ENCODE results near the gene UMAD1.

The UMAD1 gene

GRCh38 chr7:7897509-7897908, 257.0 kb downstream of the UMAD1 start:
- no peak for DNase-seq

DNA sequence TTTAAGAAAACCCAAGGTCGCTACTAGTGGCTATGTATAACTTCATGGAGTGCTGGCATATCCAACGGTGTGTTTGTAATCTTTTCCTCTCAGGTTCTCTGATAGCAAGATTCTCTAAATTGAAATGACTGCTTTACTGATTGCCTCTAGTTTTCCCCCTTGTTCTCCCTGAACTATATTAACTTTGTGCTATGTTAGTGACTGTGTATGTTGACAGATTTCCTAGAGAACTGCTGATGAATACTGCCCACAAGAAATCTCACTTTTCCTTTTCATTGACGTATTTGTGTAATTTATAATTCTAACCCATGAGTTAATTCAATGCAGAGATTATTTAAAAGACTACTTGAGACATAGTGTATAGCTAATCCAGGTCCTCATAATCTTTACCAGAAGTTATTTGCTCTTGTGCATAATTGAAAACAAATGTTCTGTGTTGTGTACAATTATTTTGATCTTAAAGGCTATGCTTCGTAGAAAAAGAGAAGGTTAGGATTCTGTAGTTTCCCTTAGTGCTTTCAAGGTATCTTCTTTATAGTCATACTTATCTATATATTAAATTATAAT, 257.5 kb downstream of the UMAD1 start:
- DNase-seq = no peak

- no peak for DNase-seq
These were observed 262.3 kb downstream of the UMAD1 start for GRCh38 chr7:7902845-7903244.

- DNase-seq = no peak
These were observed 266.8 kb downstream of the UMAD1 start for GRCh38 chr7:7907306-7907705.

DNA sequence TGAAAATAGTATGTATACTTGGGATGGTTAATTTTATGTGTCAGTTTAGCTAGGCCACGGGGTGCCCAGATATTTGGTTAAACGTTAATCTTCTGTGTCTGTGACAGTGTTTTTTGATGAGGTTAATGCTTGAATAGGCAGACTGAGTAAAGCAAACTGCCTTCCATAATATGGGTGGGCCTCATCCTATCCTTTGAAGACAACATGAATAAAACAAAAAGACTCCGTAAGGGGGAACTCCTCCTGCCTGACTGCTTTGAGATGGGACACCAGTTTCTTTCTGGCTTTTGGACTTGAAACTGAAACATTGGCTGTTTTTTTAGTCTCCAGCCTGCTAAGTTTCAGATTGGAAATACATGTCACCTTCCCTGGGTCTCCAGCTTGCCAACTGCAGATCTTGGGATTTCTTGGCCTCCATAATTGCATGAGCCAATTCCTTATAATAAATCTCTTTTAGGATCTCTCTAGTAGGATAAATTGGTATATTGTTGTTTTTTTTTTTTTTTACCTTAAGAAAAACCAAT, 268.1 kb downstream of the UMAD1 start:
- DNase-seq = no peak

- DNase-seq = no peak
These were observed 268.8 kb downstream of the UMAD1 start for GRCh38 chr7:7909376-7909775.

- DNase-seq = no peak
These were observed 271.0 kb downstream of the UMAD1 start for GRCh38 chr7:7911369-7912123.

DNA sequence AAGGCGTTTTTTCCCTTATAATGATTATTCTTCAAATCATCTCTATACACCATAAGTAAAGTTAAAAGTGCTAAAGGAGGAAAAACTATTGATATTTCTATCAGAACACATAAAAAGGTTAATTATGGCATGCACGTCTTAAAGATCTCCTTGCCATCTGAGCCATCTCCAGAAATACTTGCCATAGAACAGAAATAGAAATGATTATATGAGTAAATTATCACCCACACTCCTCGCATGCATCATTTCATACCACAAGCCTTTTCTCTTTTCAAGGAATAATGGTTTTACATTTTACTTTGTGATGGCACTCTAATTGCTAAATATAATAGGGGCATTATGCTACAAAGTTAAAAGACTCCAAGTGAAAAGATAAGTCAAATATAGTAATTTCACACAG, 272.4 kb downstream of the UMAD1 start:
- DNase-seq = no peak

- DNase-seq = no peak
These were observed 273.0 kb downstream of the UMAD1 start for GRCh38 chr7:7913504-7913903.

- no peak for DNase-seq
These were observed 274.0 kb downstream of the UMAD1 start for GRCh38 chr7:7914547-7914946.

GRCh38 chr7:7916064-7916463, 275.5 kb downstream of the UMAD1 start:
- no peak for DNase-seq

DNA sequence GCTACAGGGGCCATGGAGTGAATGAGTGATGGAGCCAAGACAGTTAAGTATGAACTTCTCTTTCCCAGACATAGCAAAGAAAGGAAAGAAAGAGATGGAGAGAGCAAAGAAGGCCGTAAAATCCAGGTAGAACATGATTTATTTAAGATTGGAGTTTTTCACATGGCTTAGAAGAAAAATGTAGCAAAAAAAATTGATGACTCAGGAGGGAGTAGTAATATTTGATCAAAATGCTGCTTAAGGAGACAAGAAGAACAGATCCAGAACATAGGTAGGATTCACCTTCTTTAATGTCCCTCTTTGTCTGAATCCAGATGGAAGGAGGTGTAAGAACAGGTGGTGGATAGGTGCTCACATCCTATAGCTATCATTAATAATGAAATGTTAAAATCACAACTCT, 277.0 kb downstream of the UMAD1 start:
- no peak for DNase-seq

GRCh38 chr7:7918736-7919448, 278.3 kb downstream of the UMAD1 start:
- no peak for DNase-seq

- DNase-seq = no peak
These were observed 278.9 kb downstream of the UMAD1 start for GRCh38 chr7:7919449-7919945.

- DNase-seq = no peak
These were observed 279.5 kb downstream of the UMAD1 start for GRCh38 chr7:7920056-7920455.

DNA sequence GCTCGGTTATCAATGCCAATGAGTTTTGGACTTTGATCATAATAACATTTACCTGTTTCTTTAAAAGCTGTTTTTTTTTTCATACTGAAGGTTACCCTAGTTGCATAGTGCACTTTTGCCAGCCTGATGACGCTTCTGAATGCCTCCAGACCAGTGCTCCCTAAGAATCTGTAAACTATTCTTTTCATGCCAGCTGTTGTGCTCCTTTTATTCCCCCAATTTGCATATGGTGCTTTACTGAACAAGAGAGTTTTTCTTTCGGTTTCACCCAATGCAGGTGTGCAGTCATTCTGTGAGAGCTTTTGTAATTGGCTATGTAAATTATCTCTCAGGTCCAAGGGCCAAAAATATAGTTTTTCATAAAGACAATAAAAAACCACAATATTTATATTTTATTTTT, 279.9 kb downstream of the UMAD1 start:
- DNase-seq = peak in 1 of 2 donors; percentile 5

DNA sequence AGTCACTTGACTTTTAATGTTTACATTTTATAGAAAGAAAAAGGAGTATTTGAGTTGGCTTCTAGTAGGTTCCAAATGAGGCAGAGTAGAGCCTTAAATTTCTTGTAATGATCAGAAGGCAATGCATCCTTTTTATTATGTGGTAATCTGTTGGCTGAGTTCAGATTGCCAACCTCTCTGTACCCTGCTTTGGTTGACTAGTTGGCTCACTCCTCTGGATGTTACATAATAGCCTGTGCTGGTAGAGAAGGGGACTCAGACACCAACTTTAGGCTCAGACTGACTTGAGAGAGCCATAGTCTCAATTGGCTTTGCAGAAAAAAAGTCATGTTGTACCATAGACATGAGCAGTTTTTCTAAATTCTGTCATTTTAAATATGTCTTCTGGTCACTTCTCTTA, 281.3 kb downstream of the UMAD1 start:
- no peak for DNase-seq

DNA sequence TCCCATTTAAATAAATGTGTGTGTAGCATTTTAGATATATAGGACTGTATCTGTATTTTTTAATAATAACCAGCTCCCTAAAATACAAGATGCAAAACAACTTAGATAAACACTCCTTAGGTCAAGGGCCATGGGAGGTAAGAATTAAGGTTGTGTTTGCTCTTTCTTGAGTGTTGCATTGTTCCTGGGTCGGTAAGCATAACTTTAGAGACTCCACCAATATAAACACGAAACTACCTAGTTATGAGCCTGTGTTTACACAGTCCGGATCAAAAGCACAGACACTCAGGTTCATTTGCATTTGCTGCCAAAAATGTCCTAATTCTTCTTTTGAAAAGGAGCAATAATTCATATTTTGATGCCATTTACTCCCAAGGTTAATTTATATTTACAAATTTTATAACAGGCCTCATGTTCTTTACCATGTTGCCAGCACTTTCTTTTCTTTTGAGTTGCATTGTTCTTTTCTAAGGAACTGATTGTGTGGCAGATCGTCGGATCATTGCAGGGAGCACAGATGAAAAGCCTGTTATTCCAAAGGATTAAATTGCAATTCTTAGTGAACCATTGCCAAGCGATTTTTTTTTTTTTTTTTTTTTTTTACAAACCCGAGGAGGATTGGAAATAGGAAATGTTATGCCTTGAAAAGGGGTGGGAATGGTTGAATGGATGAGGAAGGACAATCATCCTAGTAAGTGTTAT, 282.3 kb downstream of the UMAD1 start:
- no peak for DNase-seq

DNA sequence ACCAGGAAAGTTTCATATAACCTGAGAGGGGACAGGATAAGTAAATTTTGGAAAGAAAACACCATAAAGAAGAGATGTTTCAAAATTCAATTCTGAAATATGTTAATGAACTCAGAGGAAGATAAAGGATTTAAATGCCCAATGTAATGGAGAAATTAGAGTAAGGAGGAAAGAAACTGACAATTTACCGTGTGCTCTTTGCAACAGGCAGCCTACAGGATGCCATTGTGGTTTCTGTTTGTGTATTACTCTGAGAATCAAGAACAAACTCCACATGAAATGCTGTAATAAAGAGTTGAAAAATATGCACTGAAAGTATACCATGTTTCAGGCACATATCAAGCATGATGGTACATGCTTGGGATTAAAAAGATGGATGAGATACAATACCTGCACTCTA, 283.3 kb downstream of the UMAD1 start:
- DNase-seq = no peak

GRCh38 chr7:7924303-7924702, 283.8 kb downstream of the UMAD1 start:
- no peak for DNase-seq

Data from activated CD4-positive, alpha-beta T cell treated with anti-CD3 and anti-CD28 coated beads for 4 hours (primary cell).